Activated CD4-positive, alpha-beta T cell treated with anti-CD3 and anti-CD28 coated beads, Interleukin-2, amount 50 U/mL, for 48 hours (primary cell): ENCODE data around the gene MT1A.
"Not testable (repeated sequence)": the region's sequence is repeated elsewhere in the genome, so short reads cannot be mapped to it uniquely, and the experiment has no call there.

Experiments used
- DNase-seq, 2 experiments: peaks; one replicate each; pipeline ENCODE4 v3.0.0-alpha.2; 2020

MT1A gene

GRCh38 chr16:56610609-56611111, 27.8 kb upstream of the MT1A start:
- DNase-seq, result peak in 1 of 2 experiments; percentile 54

- no peak for DNase-seq
Measured at GRCh38 chr16:56611281-56611833, 27.1 kb upstream of the MT1A start.

GRCh38 chr16:56613706-56614105, 24.8 kb upstream of the MT1A start:
- no peak for DNase-seq

- peak in 1 of 2 experiments; percentile 53 for DNase-seq
Measured at GRCh38 chr16:56614549-56614991, 23.9 kb upstream of the MT1A start.

GRCh38 chr16:56615353-56615752, 23.1 kb upstream of the MT1A start:
- DNase-seq, result no peak

- no peak for DNase-seq
Measured at GRCh38 chr16:56616608-56617211, 21.8 kb upstream of the MT1A start.

- peak in 1 of 2 experiments; percentile 65 for DNase-seq
Measured at GRCh38 chr16:56617212-56618085, 21.0 kb upstream of the MT1A start.

- no peak for DNase-seq
Measured at GRCh38 chr16:56618138-56618537, 20.3 kb upstream of the MT1A start.

- DNase-seq, result no peak
Measured at GRCh38 chr16:56620339-56620897, 18.0 kb upstream of the MT1A start.

- DNase-seq, result not testable (repeated sequence)
Measured at GRCh38 chr16:56621665-56622445, 16.6 kb upstream of the MT1A start.

GRCh38 chr16:56623184-56623583, 15.3 kb upstream of the MT1A start:
- not testable (repeated sequence) for DNase-seq

GRCh38 chr16:56623637-56624036, 14.8 kb upstream of the MT1A start:
- DNase-seq, result no peak

GRCh38 chr16:56625140-56625942, 13.1 kb upstream of the MT1A start, which contains the start of gene MT1E:
Gene MT1E (plus strand): TSS chr16:56625781. CDS start chr16:56625852, 71 bp downstream.
- DNase-seq, result peak; percentile 53 to 58

GRCh38 chr16:56625943-56626654, 12.4 kb upstream of the MT1A start:
- DNase-seq, result no peak

- no peak for DNase-seq
Measured at GRCh38 chr16:56626685-56627084, 11.8 kb upstream of the MT1A start.

- no peak for DNase-seq
Measured at GRCh38 chr16:56628486-56629350, 9.7 kb upstream of the MT1A start.

GRCh38 chr16:56629531-56629930, 8.9 kb upstream of the MT1A start:
- DNase-seq, result no peak

GRCh38 chr16:56630134-56630533, 8.3 kb upstream of the MT1A start:
- DNase-seq, result no peak

- no peak for DNase-seq
Measured at GRCh38 chr16:56631197-56631596, 7.3 kb upstream of the MT1A start.

GRCh38 chr16:56631832-56632155, 6.7 kb upstream of the MT1A start:
- DNase-seq, result no peak
